Endothelial cell of umbilical vein (primary cell): ENCODE data around the gene ABCA2. TPM values are rescaled to one million over a fixed set of nuclear protein-coding genes. Genes with fewer than 3 reads are reported as not detected.

Experiments used
- BruUV-seq: library from RNA; stranded (reverse); fragments of 400-500 nt; replicated peaks from 2 replicates; lab custom pipeline; 2021; lab: Mats Ljungman, UMichigan
- CTCF ChIA-PET: fragments of 300-600, 350-600 bp; sonication (Branson Sonifier 250); formaldehyde crosslinking; loops from one replicate; lab custom pipeline; 2021; ENCODE audit warnings: antibody characterized with exemption, inconsistent platforms; lab: Charles Lee
- POLR2A ChIA-PET: fragments of 300-600, 350-600 bp; sonication (Branson Sonifier 250); formaldehyde crosslinking; loops from one replicate; lab custom pipeline; 2021; ENCODE audit warnings: antibody characterized with exemption, inconsistent platforms; lab: Charles Lee
- DNase-seq: peaks from one replicate; pipeline ENCODE4 v3.0.0-alpha.2; 2011; ENCODE audit warnings: low read depth, low spot score
- FAIRE-seq: peaks from 2 replicates; lab custom pipeline; 2011; peaks lifted over from hg19 to GRCh38; lab: Jason Lieb, UNC
- H2AFZ ChIP-seq: 2 replicates; pipeline ENCODE4 v1.6.0; 2012; ENCODE audit warnings: low read depth, low read length, control low read depth, inconsistent platforms
- H3K27ac ChIP-seq: 2 replicates; pipeline ENCODE4 v1.5.1; 2011; ENCODE audit warnings: low read depth, mild to moderate bottlenecking, control low read depth, low read length, moderate library complexity; ENCODE audit not compliant: insufficient read depth
- H3K27me3 ChIP-seq, 2 experiments: 2 replicates each; pipeline versions ENCODE4 v1.6.0 to v1.6.1; 2011; ENCODE audit warnings: low read length in 2 of 2, mixed read lengths in 1 of 2; ENCODE audit not compliant: control insufficient read depth in 2 of 2, insufficient read depth in 2 of 2
- H3K36me3 ChIP-seq, 2 experiments: 2 replicates in 1 of 2; 3 replicates in 1 of 2; pipeline ENCODE4 v1.5.1; 2011; ENCODE audit warnings: low read length in 2 of 2, mild to moderate bottlenecking in 1 of 2, moderate library complexity in 1 of 2; ENCODE audit not compliant: control insufficient read depth in 2 of 2, insufficient read depth in 2 of 2; ENCODE audit errors: extremely low read depth in 1 of 2
- H3K4me1 ChIP-seq: 3 replicates; pipeline ENCODE4 v1.5.1; 2011; ENCODE audit warnings: mild to moderate bottlenecking, low read length; ENCODE audit not compliant: control insufficient read depth, insufficient read depth; ENCODE audit errors: extremely low read depth
- H3K4me2 ChIP-seq: 2 replicates; pipeline ENCODE4 v1.6.1; 2011; ENCODE audit warnings: low read length, control low read depth, mixed read lengths; ENCODE audit not compliant: insufficient read depth
- H3K4me3 ChIP-seq, 3 experiments: fragments of 200-600 bp in 1 of 3; sonication (generic), shearing (Covaris generic) in 1 of 3; replicated peaks in 1 of 3; 2 replicates each; pipeline ENCODE4 v1.5.1; 2011 to 2016; ENCODE audit warnings: control low read depth in 3 of 3, low read length in 3 of 3, mild to moderate bottlenecking in 2 of 3, inconsistent platforms in 1 of 3, low read depth in 1 of 3, moderate library complexity in 1 of 3; ENCODE audit not compliant: insufficient read depth in 1 of 3
- H3K79me2 ChIP-seq: 2 replicates; pipeline ENCODE4 v1.6.0; 2012; ENCODE audit warnings: low read length, inconsistent platforms; ENCODE audit not compliant: control insufficient read depth, insufficient read depth
- H3K9ac ChIP-seq: replicated peaks from 2 replicates; pipeline ENCODE3; 2011; ENCODE audit warnings: low read length, control low read depth; ENCODE audit not compliant: insufficient read depth; ENCODE audit errors: extremely low read depth
- H3K9me1 ChIP-seq: replicated peaks from 3 replicates; pipeline ENCODE4 v1.6.0; 2011; ENCODE audit warnings: mild to moderate bottlenecking, low read length; ENCODE audit not compliant: control insufficient read depth, insufficient read depth; ENCODE audit errors: extremely low read depth
- H3K9me3 ChIP-seq: replicated peaks from 2 replicates; pipeline ENCODE4 v1.5.1; 2012; ENCODE audit warnings: low read length, inconsistent platforms; ENCODE audit not compliant: control insufficient read depth, insufficient read depth
- H4K20me1 ChIP-seq: replicated peaks from 2 replicates; pipeline ENCODE3; 2011; ENCODE audit warnings: mild to moderate bottlenecking, low read length; ENCODE audit not compliant: control insufficient read depth, insufficient read depth; ENCODE audit errors: extremely low read depth
- EZH2 ChIP-seq: IDR thresholded peaks from 2 replicates; pipeline ENCODE4 v1.6.1; 2012; ENCODE audit warnings: borderline replicate concordance, low read depth, mild to moderate bottlenecking, moderate library complexity, low read length, inconsistent platforms; ENCODE audit not compliant: severe bottlenecking
- FOS ChIP-seq: IDR thresholded peaks from 2 replicates; pipeline ENCODE4 v1.6.1; 2011; ENCODE audit warnings: mild to moderate bottlenecking, low read length, moderate library complexity, borderline replicate concordance; ENCODE audit not compliant: insufficient read depth
- GATA2 ChIP-seq: IDR thresholded peaks from 2 replicates; pipeline ENCODE4 v1.7.0; 2011; ENCODE audit warnings: low read depth, mild to moderate bottlenecking, moderate library complexity, mixed read lengths, low read length; ENCODE audit not compliant: insufficient read length, insufficient read depth
- JUN ChIP-seq: IDR thresholded peaks from 2 replicates; pipeline ENCODE4 v1.6.1; 2011; ENCODE audit warnings: borderline replicate concordance, low read depth; ENCODE audit not compliant: insufficient read length, insufficient read depth
- MYC ChIP-seq: IDR thresholded peaks from one replicate; pipeline ENCODE4 v1.6.1; 2011; ENCODE audit warnings: mild to moderate bottlenecking, low read depth, low read length
- POLR2A ChIP-seq: IDR thresholded peaks from 2 replicates; pipeline ENCODE4 v1.6.1; 2012; ENCODE audit warnings: low read depth, mild to moderate bottlenecking, control low read depth, low read length
- POLR2AphosphoS5 ChIP-seq: IDR thresholded peaks from 2 replicates; pipeline ENCODE4 v1.6.1; 2012; ENCODE audit warnings: low read depth, mild to moderate bottlenecking, control low read depth, low read length, moderate library complexity; ENCODE audit not compliant: insufficient read depth
- dilution Hi-C: fragments of 300-500 bp; cut with MboI; formaldehyde crosslinking; loops from one replicate; pipeline ENCODE4 v1.15.0; 2019; ENCODE audit warnings: low sequenced_read_pairs; ENCODE audit not compliant: extremely low pct_ligation_motif_present
- intact Hi-C: fragments of 100-400 bp; cut with micrococcal nuclease; formaldehyde crosslinking; loops from one replicate; pipeline ENCODE4 v1.10.0; 2022
- polyA plus RNA-seq, 4 experiments: library from polyadenylated mRNA; depleted of rRNA in 3 of 4; stranded (reverse) in 3 of 4; unstranded in 1 of 4; fragments of >200 nt; gene quantifications; 2 replicates each; pipeline versions ENCODE4 v1.2.1 to v1.2.3, GENCODE V29; 2011 to 2012; ENCODE audit warnings: missing spikeins in 1 of 4
- total RNA-seq: library from RNA; stranded (reverse); gene quantifications from 2 replicates; pipeline ENCODE4 v1.2.3, GENCODE V29; 2021
- TF ChIP-seq, protein P1 (sequence below), 2 donors: IDR thresholded peaks; 1 replicate in 1 of 2; 2 replicates in 1 of 2; pipeline ENCODE4 v1.5.1; 2011; ENCODE audit warnings: low read length in 2 of 2, mild to moderate bottlenecking in 2 of 2, moderate library complexity in 2 of 2, control low read depth in 1 of 2, inconsistent platforms in 1 of 2, low read depth in 1 of 2; ENCODE audit not compliant: insufficient read depth in 1 of 2; ENCODE audit errors: extremely low read depth in 1 of 2
- TF ChIP-seq, protein P2 (sequence below): IDR thresholded peaks from 2 replicates; pipeline ENCODE4 v1.6.1; 2011; ENCODE audit not compliant: insufficient read depth, insufficient read length

Gene ABCA2
- total and polyA plus RNA-seq, 2 donors (not counting 3 experiments of a cell fraction or from before 2014, with no cell fraction given), result 20.0 to 29.1 TPM

GRCh38 chr9:137041124-137041523 is 13.1 kb upstream of the ABCA2 start:
- Histone ChIP-seq H2AFZ (no peak overlapping the region), H3K4me3 (no peak overlapping the region), H4K20me1 (no peaks in the 10 kb centered on the region), H3K4me1 (peaks cover 37% of the 10 kb centered on the region), H3K4me2 (no peak overlapping the region), H3K27ac (no peak overlapping the region), H3K9ac (no peak overlapping the region), H3K9me1 (no peaks in the 10 kb centered on the region), H3K79me2 (peaks cover 33% of the 10 kb centered on the region), H3K27me3 (no peaks in the 10 kb centered on the region), H3K9me3 (no peaks in the 10 kb centered on the region), H3K36me3 (peaks cover 0 to 17% of the 10 kb centered on the region in 2 experiments)
- POLR2A ChIA-PET, result no interaction called here
- DNase-seq (no peak), FAIRE-seq (peak; percentile 55)
- intact Hi-C loops, result no loop called here
- no peak for TF ChIP-seq JUN
- TF ChIP-seq POLR2A, result no peak
- no peak for TF ChIP-seq EZH2
- TF ChIP-seq, protein P1, sequence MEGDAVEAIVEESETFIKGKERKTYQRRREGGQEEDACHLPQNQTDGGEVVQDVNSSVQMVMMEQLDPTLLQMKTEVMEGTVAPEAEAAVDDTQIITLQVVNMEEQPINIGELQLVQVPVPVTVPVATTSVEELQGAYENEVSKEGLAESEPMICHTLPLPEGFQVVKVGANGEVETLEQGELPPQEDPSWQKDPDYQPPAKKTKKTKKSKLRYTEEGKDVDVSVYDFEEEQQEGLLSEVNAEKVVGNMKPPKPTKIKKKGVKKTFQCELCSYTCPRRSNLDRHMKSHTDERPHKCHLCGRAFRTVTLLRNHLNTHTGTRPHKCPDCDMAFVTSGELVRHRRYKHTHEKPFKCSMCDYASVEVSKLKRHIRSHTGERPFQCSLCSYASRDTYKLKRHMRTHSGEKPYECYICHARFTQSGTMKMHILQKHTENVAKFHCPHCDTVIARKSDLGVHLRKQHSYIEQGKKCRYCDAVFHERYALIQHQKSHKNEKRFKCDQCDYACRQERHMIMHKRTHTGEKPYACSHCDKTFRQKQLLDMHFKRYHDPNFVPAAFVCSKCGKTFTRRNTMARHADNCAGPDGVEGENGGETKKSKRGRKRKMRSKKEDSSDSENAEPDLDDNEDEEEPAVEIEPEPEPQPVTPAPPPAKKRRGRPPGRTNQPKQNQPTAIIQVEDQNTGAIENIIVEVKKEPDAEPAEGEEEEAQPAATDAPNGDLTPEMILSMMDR (IDR thresholded peaks at IDR 0.05; ENCODE audit: extremely low read depth in 1 of 2, insufficient read depth in 1 of 2, low read depth in 1 of 2, low read length in 2 of 2), result no peak
- no peak for TF ChIP-seq FOS
- TF ChIP-seq GATA2, result no peak
- no peak for TF ChIP-seq MYC
- no peak for TF ChIP-seq POLR2AphosphoS5
- TF ChIP-seq, protein P2, sequence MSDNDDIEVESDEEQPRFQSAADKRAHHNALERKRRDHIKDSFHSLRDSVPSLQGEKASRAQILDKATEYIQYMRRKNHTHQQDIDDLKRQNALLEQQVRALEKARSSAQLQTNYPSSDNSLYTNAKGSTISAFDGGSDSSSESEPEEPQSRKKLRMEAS, result no peak
- CTCF ChIA-PET, result interaction anchor here (5.2 kb wide), 1 partner anchor 12 kb away, joined by 27 read pairs; no protein-coding TSS in a partner anchor
- dilution Hi-C loops, result no loop called here
- no TSS peak for BruUV-seq
